HepG2 (cell line): ENCODE data around the gene WDR54. TPM values are rescaled to one million over a fixed set of nuclear protein-coding genes. Genes with fewer than 3 reads are reported as not detected.

Source experiments
- AHR ChIP-seq: IDR thresholded peaks from 2 replicates; pipeline ENCODE4 v1.6.1; 2018; ENCODE audit warnings: missing genetic modification reagents, missing compliant biosample characterization
- BRCA1 ChIP-seq: sonication (generic); formaldehyde crosslinking; IDR thresholded peaks from 2 replicates; pipeline ENCODE4 v1.4.0; 2020; ENCODE audit warnings: missing genetic modification reagents
- DNMT1 ChIP-seq: sonication (generic); formaldehyde crosslinking; IDR thresholded peaks from 2 replicates; pipeline ENCODE4 v1.5.1; 2020; ENCODE audit warnings: mild to moderate bottlenecking, missing genetic modification reagents
- MYPOP ChIP-seq: sonication (generic); formaldehyde crosslinking; IDR thresholded peaks from 2 replicates; pipeline ENCODE4 v1.8.1; 2023; ENCODE audit warnings: mild to moderate bottlenecking, moderate library complexity, missing genetic modification reagents
- RBFOX2 ChIP-seq: fragments of 200-400 bp; formaldehyde crosslinking; IDR thresholded peaks from 2 replicates; pipeline ENCODE4 v1.6.1; 2017; ENCODE audit warnings: low read depth, mild to moderate bottlenecking, low read length
- SAP130 ChIP-seq: IDR thresholded peaks from 2 replicates; pipeline ENCODE4 v1.6.1; 2016; ENCODE audit warnings: low read depth
- SIX4 ChIP-seq: sonication (generic); formaldehyde crosslinking; IDR thresholded peaks from 2 replicates; pipeline ENCODE4 v1.4.0; 2020; ENCODE audit warnings: missing genetic modification reagents
- SOX6 ChIP-seq, 2 experiments: fragments of 450-650 bp in 1 of 2; sonication (generic) in 1 of 2; formaldehyde crosslinking in 1 of 2; IDR thresholded peaks; 2 replicates each; pipeline versions ENCODE4 v1.4.0 to v1.6.1; 2017 to 2020; ENCODE audit warnings: antibody characterized with exemption in 1 of 2, mild to moderate bottlenecking in 1 of 2, missing genetic modification reagents in 1 of 2
- TEAD2 ChIP-seq: sonication (generic); formaldehyde crosslinking; IDR thresholded peaks from 2 replicates; pipeline ENCODE4 v1.9.0; 2021; ENCODE audit warnings: missing genetic modification reagents
- TOPORS ChIP-seq: sonication (generic); formaldehyde crosslinking; IDR thresholded peaks from 2 replicates; pipeline ENCODE4 v1.8.0; 2023; ENCODE audit warnings: mild to moderate bottlenecking, missing genetic modification reagents
- ZBTB40 ChIP-seq, 2 experiments: fragments of 450-650 bp in 1 of 2; sonication (generic) in 1 of 2; formaldehyde crosslinking in 1 of 2; IDR thresholded peaks; 2 replicates each; pipeline versions ENCODE4 v1.6.1 to v1.8.0; 2016 to 2022; ENCODE audit warnings: antibody characterized with exemption in 1 of 2, mild to moderate bottlenecking in 1 of 2, missing genetic modification reagents in 1 of 2
- ZBTB46 ChIP-seq: sonication (generic); formaldehyde crosslinking; IDR thresholded peaks from 2 replicates; pipeline ENCODE4 v1.4.0; 2020; ENCODE audit warnings: mild to moderate bottlenecking, missing genetic modification reagents, borderline replicate concordance
- ZNF121 ChIP-seq: sonication (generic); formaldehyde crosslinking; IDR thresholded peaks from 2 replicates; pipeline ENCODE4 v1.5.0; 2020; ENCODE audit warnings: mild to moderate bottlenecking, missing genetic modification reagents
- ZNF24 ChIP-seq: fragments of 450-650 bp; IDR thresholded peaks from 2 replicates; pipeline ENCODE4 v1.6.1; 2017; ENCODE audit warnings: antibody characterized with exemption, mild to moderate bottlenecking
- ZNF292 ChIP-seq: sonication (generic); formaldehyde crosslinking; IDR thresholded peaks from 2 replicates; pipeline ENCODE4 v1.8.1; 2022; ENCODE audit warnings: mild to moderate bottlenecking, low read depth, missing genetic modification reagents, borderline replicate concordance
- ZNF569 ChIP-seq: sonication (generic); formaldehyde crosslinking; IDR thresholded peaks from 2 replicates; pipeline ENCODE4 v1.5.0; 2020; ENCODE audit warnings: mild to moderate bottlenecking, missing genetic modification reagents, moderate library complexity, borderline replicate concordance
- polyA plus RNA-seq, 8 experiments: library from polyadenylated mRNA; depleted of rRNA in 3 of 8; stranded (reverse) in 7 of 8; unstranded in 1 of 8; fragments of >200 nt; fragmentation: Illumina TruSeq in 4 of 8; extraction: Trizol in 4 of 8; gene quantifications; 2 replicates each; pipeline versions ENCODE4 v1.2.1 to v1.2.3, GENCODE V29; 2011 to 2016; ENCODE audit warnings: low read depth in 4 of 8, missing spikeins in 1 of 8, mixed read lengths in 1 of 8; ENCODE audit not compliant: insufficient read depth in 1 of 8
- total RNA-seq, 5 experiments: library from RNA; depleted of rRNA; stranded (reverse); fragments of >200 nt; fragmentation: Illumina TruSeq; extraction: Trizol; gene quantifications; 2 replicates each; pipeline ENCODE4 v1.2.3, GENCODE V29; 2016; ENCODE audit warnings: low read depth in 1 of 5

The WDR54 gene
- total and polyA plus RNA-seq, 2 of the 13 experiments (the other 11 are each of a cell fraction or from before 2014, with no cell fraction given), result 2.0 to 17.3 TPM

- no peak for TF ChIP-seq ZBTB40 (IDR thresholded peaks at IDR 0.05)
- TF ChIP-seq ZBTB40 (CRISPR knock-in tag; IDR thresholded peaks at IDR 0.05), result peak; percentile 63
- no peak for TF ChIP-seq BRCA1 (CRISPR knock-in tag)
- peak; percentile 80 for TF ChIP-seq SAP130 (CRISPR knock-in tag)
- no peak for TF ChIP-seq AHR
- peak; percentile 60; the same call in 1 of the 2 replicates for TF ChIP-seq RBFOX2
- 0 out of 2 replicates have a peak, but pooled peaks have one; percentile 43 for TF ChIP-seq SIX4
- peak; percentile 71; the same call in 1 of the 2 replicates for TF ChIP-seq MYPOP (CRISPR knock-in tag)
- TF ChIP-seq ZNF24, result no peak
- no peak for TF ChIP-seq ZNF569 (CRISPR knock-in tag)
- no peak for TF ChIP-seq TEAD2 (CRISPR knock-in tag)
- peak; percentile 74; the same call in 1 of the 2 replicates for TF ChIP-seq ZNF292 (CRISPR knock-in tag)
- TF ChIP-seq TOPORS, result peak; percentile 71; the same call in 1 of the 2 replicates
- peak; percentile 91 for TF ChIP-seq ZNF121 (CRISPR knock-in tag)
- TF ChIP-seq SOX6 (IDR thresholded peaks at IDR 0.05), result no peak
- TF ChIP-seq SOX6 (CRISPR knock-in tag; IDR thresholded peaks at IDR 0.05), result peak; percentile 80
- TF ChIP-seq ZBTB46, result peak; percentile 95; the same call in 1 of the 2 replicates
- TF ChIP-seq DNMT1 (CRISPR knock-in tag), result peak; percentile 92; the same call in 1 of the 2 replicates
These were observed 8.2 kb downstream of the WDR54 start (continued) for GRCh38 chr2:74429487-74430451.
